K562 (cell line): ENCODE results near the gene FHIT. TPM values are rescaled to one million over a fixed set of nuclear protein-coding genes. Genes with fewer than 3 reads are reported as not detected.

Experiments
- ATAC-seq: fragments of 200-7000 bp; cut with Tn5 transposase; 3 replicates; pipeline ENCODE4 v1.9.1; 2020; ENCODE audit warnings: moderate library complexity
- BruUV-seq: library from RNA; stranded (reverse); fragments of 400-500 nt; replicated peaks from 2 replicates; lab custom pipeline; 2021; lab: Mats Ljungman, UMichigan
- CTCF ChIA-PET: fragments of 300-600 bp; formaldehyde crosslinking; extraction: SDS; loops from one replicate; lab custom pipeline; 2021; ENCODE audit warnings: low intra/inter-chr PET ratio; lab: Yijun Ruan, JAX
- POLR2A ChIA-PET: fragments of 300-600, 350-650 bp; sonication (Branson Sonifier 250); formaldehyde crosslinking; extraction: SDS; loops from one replicate; lab custom pipeline; 2021; ENCODE audit warnings: antibody characterized with exemption, inconsistent platforms; lab: Yijun Ruan, JAX
- DNase-seq, 4 experiments: peaks; one replicate each; pipeline versions ENCODE4 v3.0.0 to v3.0.0-alpha.2; 2011 to 2018; ENCODE audit warnings: low spot score in 3 of 4, mixed read lengths in 3 of 4; ENCODE audit errors: extremely low read depth in 1 of 4
- FAIRE-seq: peaks from 2 replicates; lab custom pipeline; 2011; peaks lifted over from hg19 to GRCh38; lab: Jason Lieb, UNC
- H2AFZ ChIP-seq: 2 replicates; pipeline ENCODE4 v1.6.0; 2011; ENCODE audit warnings: low read depth, low read length, control low read depth, inconsistent platforms
- H3K27ac ChIP-seq: fragments of 200-600 bp; 3 replicates; pipeline ENCODE4 v1.8.0; 2011; ENCODE audit warnings: low read depth, mild to moderate bottlenecking, control low read depth, inconsistent platforms, low read length, moderate library complexity, mixed read lengths; ENCODE audit errors: extremely low read depth
- H3K27me3 ChIP-seq, 2 experiments: fragments of 300-600 bp in 1 of 2; 2 replicates in 1 of 2; 3 replicates in 1 of 2; pipeline versions ENCODE4 v1.6.0 to v1.8.0; 2011; ENCODE audit warnings: inconsistent platforms in 2 of 2, low read length in 2 of 2, mild to moderate bottlenecking in 1 of 2, mixed read lengths in 1 of 2, moderate library complexity in 1 of 2; ENCODE audit not compliant: control insufficient read depth in 2 of 2, insufficient read depth in 2 of 2
- H3K36me3 ChIP-seq: fragments of 300-600 bp; 3 replicates; pipeline ENCODE4 v1.8.0; 2011; ENCODE audit warnings: mild to moderate bottlenecking, low read length, inconsistent platforms; ENCODE audit not compliant: control insufficient read depth, insufficient read depth
- H3K4me1 ChIP-seq, 2 experiments: fragments of 200-600 bp in 1 of 2; replicated peaks in 1 of 2; 2 replicates in 1 of 2; 3 replicates in 1 of 2; pipeline versions ENCODE4 v1.5.1 to v1.8.0; 2011; ENCODE audit warnings: inconsistent platforms in 2 of 2, low read length in 2 of 2, mild to moderate bottlenecking in 1 of 2, mixed read lengths in 1 of 2, moderate library complexity in 1 of 2; ENCODE audit not compliant: control insufficient read depth in 2 of 2, insufficient read depth in 2 of 2
- H3K4me2 ChIP-seq: 2 replicates; pipeline ENCODE4 v1.6.1; 2011; ENCODE audit warnings: low read length, control low read depth, inconsistent platforms, mixed read lengths; ENCODE audit not compliant: insufficient read depth
- H3K4me3 ChIP-seq: fragments of 200-600 bp; sonication (generic), shearing (Covaris generic); 2 replicates; pipeline ENCODE4 v1.5.1; 2016; ENCODE audit warnings: control low read depth, inconsistent platforms
- H3K79me2 ChIP-seq: fragments of 200-600 bp; 3 replicates; pipeline ENCODE4 v1.8.0; 2011; ENCODE audit warnings: low read length, inconsistent platforms; ENCODE audit not compliant: control insufficient read depth, insufficient read depth
- H3K9ac ChIP-seq, 2 experiments: 2 replicates each; pipeline versions ENCODE4 v1.6.0 to v1.6.1; 2011; ENCODE audit warnings: low read depth in 2 of 2, low read length in 2 of 2, control low read depth in 1 of 2, inconsistent platforms in 1 of 2, mild to moderate bottlenecking in 1 of 2, mixed read lengths in 1 of 2; ENCODE audit not compliant: insufficient read depth in 1 of 2
- H3K9me1 ChIP-seq: one replicate; pipeline ENCODE4 v1.6.0; 2011; ENCODE audit warnings: inconsistent platforms, mild to moderate bottlenecking, low read length, moderate library complexity; ENCODE audit not compliant: control insufficient read depth, insufficient read depth
- H3K9me3 ChIP-seq: replicated peaks from 2 replicates; pipeline ENCODE4 v1.5.1; 2011; ENCODE audit warnings: low read depth, low read length, inconsistent platforms; ENCODE audit not compliant: control insufficient read depth, insufficient read depth
- H4K20me1 ChIP-seq: replicated peaks from 2 replicates; pipeline ENCODE4 v1.6.1; 2011; ENCODE audit warnings: low read length, inconsistent platforms, mixed read lengths; ENCODE audit not compliant: control insufficient read depth, insufficient read depth
- FOXK2 ChIP-seq, 2 experiments: fragments of 450-650 bp; IDR thresholded peaks in 1 of 2; conservative IDR thresholded peaks in 1 of 2; 2 replicates each; pipeline ENCODE4 v1.6.1; 2016; ENCODE audit warnings: low read depth in 2 of 2, mild to moderate bottlenecking in 1 of 2
- NFYB ChIP-seq: IDR thresholded peaks from 2 replicates; pipeline ENCODE4 v1.6.1; 2011; ENCODE audit warnings: mild to moderate bottlenecking, moderate library complexity; ENCODE audit not compliant: insufficient read length; ENCODE audit errors: extremely low read depth
- RBM25 ChIP-seq: fragments of 200-400 bp; formaldehyde crosslinking; IDR thresholded peaks from 2 replicates; pipeline ENCODE4 v1.6.1; 2018; ENCODE audit warnings: low read length, low read depth, moderate library complexity; ENCODE audit not compliant: severe bottlenecking
- ZNF143 ChIP-seq: sonication (generic); formaldehyde crosslinking; IDR thresholded peaks from 2 replicates; pipeline ENCODE4 v1.9.0; 2022; ENCODE audit warnings: mild to moderate bottlenecking, missing genetic modification reagents
- WGBS: fragments of 100-300 bp; shearing (Covaris generic); methylation state at CpG from one replicate; pipeline ENCODE4 v1.1.6; 2016; ENCODE audit warnings: low coverage, mixed read lengths; ENCODE audit not compliant: insufficient coverage; ENCODE audit errors: missing lambda C conversion rate; 5-methylcytosine and 5-hydroxymethylcytosine counted together
- in situ Hi-C: fragments of 300-500 bp; cut with MboI; formaldehyde crosslinking; loops from 4 replicates; pipeline ENCODE4 v1.15.0; 2018; ENCODE audit warnings: inconsistent platforms, mixed read lengths
- intact Hi-C: fragments of 100-400 bp; cut with micrococcal nuclease; formaldehyde crosslinking; loops from 2 replicates; pipeline ENCODE4 v1.14.2; 2022
- polyA plus RNA-seq, 8 experiments: library from polyadenylated mRNA; depleted of rRNA in 4 of 8; stranded (reverse) in 5 of 8; unstranded in 3 of 8; fragments of >200 nt; fragmentation: Nextera tagmentation in 2 of 8; fragmentation: Illumina TruSeq in 1 of 8; extraction: Ambion mirVana in 2 of 8; extraction: Trizol in 1 of 8; gene quantifications; 2 replicates each; pipeline versions ENCODE4 v1.2.1 to v1.2.3, GENCODE V29; 2011 to 2014; ENCODE audit warnings: inconsistent platforms in 1 of 8, missing spikeins in 1 of 8
- total RNA-seq, 7 experiments: library from RNA; depleted of rRNA in 6 of 7; stranded (reverse); fragments of >200 nt in 6 of 7; fragmentation: Illumina TruSeq in 2 of 7; extraction: Trizol in 2 of 7; gene quantifications; 2 replicates each; pipeline versions ENCODE4 v1.2.1 to v1.2.3, GENCODE V29; 2011 to 2021; ENCODE audit warnings: low replicate concordance in 1 of 7
- TF ChIP-seq, protein P1 (sequence below): fragments of 200-800 bp; sonication (Bioruptor generic); IDR thresholded peaks from 2 replicates; pipeline ENCODE4 v1.6.1; 2017; ENCODE audit warnings: missing genetic modification characterization, missing compliant biosample characterization
- TF ChIP-seq, protein P2 (sequence below): IDR thresholded peaks from 3 replicates; pipeline ENCODE4 v1.6.1; 2011; ENCODE audit warnings: borderline replicate concordance, mild to moderate bottlenecking, moderate library complexity; ENCODE audit not compliant: insufficient read length; ENCODE audit errors: extremely low read depth
- TF ChIP-seq, protein P3 (sequence below): fragments of 450-650 bp; IDR thresholded peaks from 2 replicates; pipeline ENCODE4 v1.7.1; 2018; ENCODE audit warnings: mild to moderate bottlenecking, low read depth; ENCODE audit not compliant: partially characterized antibody

Gene FHIT
- total and polyA plus RNA-seq, 9 of the 15 experiments (the other 6 are each of a cell fraction or from before 2014, with no cell fraction given), result 1.7 to 9.1 (median 4.3) TPM

DNA sequence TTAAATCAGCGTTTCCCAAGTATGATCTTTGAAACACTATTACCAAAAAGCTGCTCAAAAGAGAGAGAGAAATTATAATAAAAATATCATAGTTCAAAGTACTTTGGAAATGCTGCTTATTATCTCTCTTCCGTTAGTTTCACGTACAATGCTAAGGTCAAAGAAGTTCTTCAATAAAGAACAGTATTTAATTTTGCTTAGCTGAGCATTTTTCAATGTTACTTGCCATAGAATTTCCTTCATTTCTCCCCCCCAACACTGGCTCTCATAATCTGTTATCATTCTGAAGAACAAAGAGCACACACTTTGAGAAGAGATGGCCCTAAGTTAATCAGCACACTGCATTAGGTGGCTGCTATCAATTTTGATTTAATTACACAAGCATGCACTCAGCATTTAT lies 1360.6 kb downstream of the FHIT start:
- no peak overlapping the region for H2AFZ ChIP-seq
- POLR2A ChIA-PET, result no interaction called here
- intact Hi-C loops, result no loop called here
- H3K27ac ChIP-seq, result no peak overlapping the region
- ATAC-seq, result no peak
- no peak for TF ChIP-seq ZNF143 (CRISPR knock-in tag)
- no peaks in the 10 kb centered on the region for H3K27me3 ChIP-seq
- in situ Hi-C loops, result no loop called here
- no peaks in the 10 kb centered on the region for H4K20me1 ChIP-seq
- H3K9ac ChIP-seq, result no peak overlapping the region
- H3K9me3 ChIP-seq, result no peaks in the 10 kb centered on the region
- H3K4me1 ChIP-seq, result no peaks in the 10 kb centered on the region
- no peaks in the 10 kb centered on the region for H3K79me2 ChIP-seq
- no peak for DNase-seq
- no peak overlapping the region for H3K4me3 ChIP-seq
- 63% methylated on average over 2 of the region's 3 CpGs for WGBS
- no peak for FAIRE-seq
- CTCF ChIA-PET, result no interaction called here
- no peak overlapping the region for H3K4me2 ChIP-seq
- H3K9me1 ChIP-seq, result no peaks in the 10 kb centered on the region
- BruUV-seq, result no TSS peak
- no peaks in the 10 kb centered on the region for H3K36me3 ChIP-seq

DNA sequence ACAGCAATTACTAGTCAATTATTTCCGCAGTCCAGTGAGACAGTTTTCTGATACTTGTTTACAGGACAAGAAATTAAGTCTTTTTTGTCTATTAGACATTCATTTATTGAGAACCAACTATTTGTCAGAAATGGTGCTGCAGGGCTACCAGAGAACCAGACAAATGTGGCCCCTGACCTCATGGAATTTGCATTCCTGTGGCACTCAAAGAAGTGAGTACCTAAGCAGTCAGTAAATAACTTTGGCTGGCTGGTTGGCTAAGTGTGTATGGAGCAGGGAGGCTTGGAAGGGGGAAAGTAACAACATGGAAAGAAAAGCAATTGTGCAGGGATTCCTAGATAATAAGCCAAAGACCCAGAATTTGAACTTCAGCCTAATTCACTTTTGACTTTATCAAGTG lies 1364.5 kb downstream of the FHIT start:
- 33% methylated on average over 1 of the region's 1 CpG for WGBS
- POLR2A ChIA-PET, result no interaction called here
- CTCF ChIA-PET, result no interaction called here
- H3K4me1 ChIP-seq, result no peaks in the 10 kb centered on the region
- DNase-seq (no peak), ATAC-seq (no peak), FAIRE-seq (no peak)
- H3K9me1 ChIP-seq, result no peaks in the 10 kb centered on the region
- H3K4me2 ChIP-seq, result no peak overlapping the region
- H3K36me3 ChIP-seq, result no peaks in the 10 kb centered on the region
- H3K4me3 ChIP-seq, result no peak overlapping the region
- intact Hi-C loops (no loop called here), in situ Hi-C loops (no loop called here)
- no peaks in the 10 kb centered on the region for H4K20me1 ChIP-seq
- no peaks in the 10 kb centered on the region for H3K27me3 ChIP-seq
- no peak overlapping the region for H2AFZ ChIP-seq
- no peaks in the 10 kb centered on the region for H3K9me3 ChIP-seq
- H3K9ac ChIP-seq, result no peak overlapping the region
- H3K27ac ChIP-seq, result no peak overlapping the region
- BruUV-seq, result no TSS peak
- H3K79me2 ChIP-seq, result no peaks in the 10 kb centered on the region
- TF ChIP-seq, protein P1, sequence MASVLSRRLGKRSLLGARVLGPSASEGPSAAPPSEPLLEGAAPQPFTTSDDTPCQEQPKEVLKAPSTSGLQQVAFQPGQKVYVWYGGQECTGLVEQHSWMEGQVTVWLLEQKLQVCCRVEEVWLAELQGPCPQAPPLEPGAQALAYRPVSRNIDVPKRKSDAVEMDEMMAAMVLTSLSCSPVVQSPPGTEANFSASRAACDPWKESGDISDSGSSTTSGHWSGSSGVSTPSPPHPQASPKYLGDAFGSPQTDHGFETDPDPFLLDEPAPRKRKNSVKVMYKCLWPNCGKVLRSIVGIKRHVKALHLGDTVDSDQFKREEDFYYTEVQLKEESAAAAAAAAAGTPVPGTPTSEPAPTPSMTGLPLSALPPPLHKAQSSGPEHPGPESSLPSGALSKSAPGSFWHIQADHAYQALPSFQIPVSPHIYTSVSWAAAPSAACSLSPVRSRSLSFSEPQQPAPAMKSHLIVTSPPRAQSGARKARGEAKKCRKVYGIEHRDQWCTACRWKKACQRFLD (CRISPR knock-in tag), result no peak
- TF ChIP-seq, protein P2, sequence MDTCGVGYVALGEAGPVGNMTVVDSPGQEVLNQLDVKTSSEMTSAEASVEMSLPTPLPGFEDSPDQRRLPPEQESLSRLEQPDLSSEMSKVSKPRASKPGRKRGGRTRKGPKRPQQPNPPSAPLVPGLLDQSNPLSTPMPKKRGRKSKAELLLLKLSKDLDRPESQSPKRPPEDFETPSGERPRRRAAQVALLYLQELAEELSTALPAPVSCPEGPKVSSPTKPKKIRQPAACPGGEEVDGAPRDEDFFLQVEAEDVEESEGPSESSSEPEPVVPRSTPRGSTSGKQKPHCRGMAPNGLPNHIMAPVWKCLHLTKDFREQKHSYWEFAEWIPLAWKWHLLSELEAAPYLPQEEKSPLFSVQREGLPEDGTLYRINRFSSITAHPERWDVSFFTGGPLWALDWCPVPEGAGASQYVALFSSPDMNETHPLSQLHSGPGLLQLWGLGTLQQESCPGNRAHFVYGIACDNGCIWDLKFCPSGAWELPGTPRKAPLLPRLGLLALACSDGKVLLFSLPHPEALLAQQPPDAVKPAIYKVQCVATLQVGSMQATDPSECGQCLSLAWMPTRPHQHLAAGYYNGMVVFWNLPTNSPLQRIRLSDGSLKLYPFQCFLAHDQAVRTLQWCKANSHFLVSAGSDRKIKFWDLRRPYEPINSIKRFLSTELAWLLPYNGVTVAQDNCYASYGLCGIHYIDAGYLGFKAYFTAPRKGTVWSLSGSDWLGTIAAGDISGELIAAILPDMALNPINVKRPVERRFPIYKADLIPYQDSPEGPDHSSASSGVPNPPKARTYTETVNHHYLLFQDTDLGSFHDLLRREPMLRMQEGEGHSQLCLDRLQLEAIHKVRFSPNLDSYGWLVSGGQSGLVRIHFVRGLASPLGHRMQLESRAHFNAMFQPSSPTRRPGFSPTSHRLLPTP, result no peak
- TF ChIP-seq FOXK2 (conservative IDR thresholded peaks at IDR 0.05 in 1 of 2, IDR thresholded peaks at IDR 0.05 in 1 of 2; ENCODE audit: low read depth in 2 of 2) (no peak), NFYB (no peak), RBM25 (no peak)
- TF ChIP-seq, protein P3, sequence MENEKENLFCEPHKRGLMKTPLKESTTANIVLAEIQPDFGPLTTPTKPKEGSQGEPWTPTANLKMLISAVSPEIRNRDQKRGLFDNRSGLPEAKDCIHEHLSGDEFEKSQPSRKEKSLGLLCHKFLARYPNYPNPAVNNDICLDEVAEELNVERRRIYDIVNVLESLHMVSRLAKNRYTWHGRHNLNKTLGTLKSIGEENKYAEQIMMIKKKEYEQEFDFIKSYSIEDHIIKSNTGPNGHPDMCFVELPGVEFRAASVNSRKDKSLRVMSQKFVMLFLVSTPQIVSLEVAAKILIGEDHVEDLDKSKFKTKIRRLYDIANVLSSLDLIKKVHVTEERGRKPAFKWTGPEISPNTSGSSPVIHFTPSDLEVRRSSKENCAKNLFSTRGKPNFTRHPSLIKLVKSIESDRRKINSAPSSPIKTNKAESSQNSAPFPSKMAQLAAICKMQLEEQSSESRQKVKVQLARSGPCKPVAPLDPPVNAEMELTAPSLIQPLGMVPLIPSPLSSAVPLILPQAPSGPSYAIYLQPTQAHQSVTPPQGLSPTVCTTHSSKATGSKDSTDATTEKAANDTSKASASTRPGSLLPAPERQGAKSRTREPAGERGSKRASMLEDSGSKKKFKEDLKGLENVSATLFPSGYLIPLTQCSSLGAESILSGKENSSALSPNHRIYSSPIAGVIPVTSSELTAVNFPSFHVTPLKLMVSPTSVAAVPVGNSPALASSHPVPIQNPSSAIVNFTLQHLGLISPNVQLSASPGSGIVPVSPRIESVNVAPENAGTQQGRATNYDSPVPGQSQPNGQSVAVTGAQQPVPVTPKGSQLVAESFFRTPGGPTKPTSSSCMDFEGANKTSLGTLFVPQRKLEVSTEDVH, result no peak
